GM23338 (cell line): Measurements from ENCODE around the gene WDR20. TPM values are rescaled to one million over a fixed set of nuclear protein-coding genes. Genes with fewer than 3 reads are reported as not detected.

Source experiments
- ATAC-seq: fragments of 200-7000 bp; cut with Tn5 transposase; 3 replicates; pipeline ENCODE4 v1.9.1; 2020
- DNase-seq: peaks from one replicate; pipeline ENCODE4 v3.0.0-alpha.2; 2015; ENCODE audit warnings: low spot score
- H2AFZ ChIP-seq: fragments of 200-600 bp; sonication (generic); 2 replicates; pipeline ENCODE4 v1.8.0; 2016; ENCODE audit warnings: antibody characterized with exemption, mild to moderate bottlenecking, moderate library complexity
- H3F3A ChIP-seq: fragments of 200-600 bp; sonication (generic); replicated peaks from 2 replicates; pipeline ENCODE4 v1.8.0; 2017; ENCODE audit warnings: antibody characterized with exemption, mixed run types, low read depth
- H3K27ac ChIP-seq: fragments of 200-600 bp; sonication (generic); 2 replicates; pipeline ENCODE4 v1.6.1; 2016; ENCODE audit warnings: low read depth
- H3K27me3 ChIP-seq: fragments of 200-600 bp; sonication (generic); 2 replicates; pipeline ENCODE4 v1.8.0; 2016; ENCODE audit warnings: mild to moderate bottlenecking, mixed run types, moderate library complexity; ENCODE audit not compliant: insufficient read depth
- H3K36me3 ChIP-seq: fragments of 200-600 bp; sonication (generic); 2 replicates; pipeline ENCODE4 v1.8.0; 2016; ENCODE audit warnings: mild to moderate bottlenecking; ENCODE audit not compliant: insufficient read depth
- H3K4me1 ChIP-seq: fragments of 200-600 bp; sonication (generic); 2 replicates; pipeline ENCODE4 v1.8.0; 2016; ENCODE audit warnings: mild to moderate bottlenecking, moderate library complexity; ENCODE audit not compliant: insufficient read depth
- H3K4me2 ChIP-seq: fragments of 200-600 bp; sonication (generic); 2 replicates; pipeline ENCODE4 v1.7.1; 2017; ENCODE audit warnings: mixed run types
- H3K4me3 ChIP-seq: fragments of 200-600 bp; sonication (generic); 2 replicates; pipeline ENCODE4 v1.6.1; 2016; ENCODE audit warnings: mixed run types
- H3K79me2 ChIP-seq: fragments of 200-600 bp; sonication (generic); replicated peaks from 2 replicates; pipeline ENCODE4 v1.8.0; 2017; ENCODE audit warnings: mild to moderate bottlenecking; ENCODE audit not compliant: insufficient read depth
- H3K9me2 ChIP-seq: fragments of 200-600 bp; sonication (generic); 2 replicates; pipeline ENCODE4 v1.8.0; 2017; ENCODE audit not compliant: insufficient read depth
- H4K20me1 ChIP-seq: fragments of 200-600 bp; sonication (generic); replicated peaks from 2 replicates; pipeline ENCODE4 v1.8.0; 2017; ENCODE audit warnings: mild to moderate bottlenecking; ENCODE audit not compliant: insufficient read depth
- H3K27ac Mint-ChIP-seq: 2 replicates; pipeline ENCODE4 v1.8.0; 2020; ENCODE audit warnings: inconsistent platforms, mild to moderate bottlenecking, moderate library complexity, mixed read lengths
- H3K27me3 Mint-ChIP-seq: 3 replicates; pipeline ENCODE4 v1.8.0; 2022; ENCODE audit warnings: low read depth, mild to moderate bottlenecking, moderate library complexity, mixed read lengths, inconsistent platforms; ENCODE audit not compliant: insufficient read depth, poor library complexity
- H3K36me3 Mint-ChIP-seq: 3 replicates; pipeline ENCODE4 v1.8.0; 2021; ENCODE audit warnings: low read depth, mild to moderate bottlenecking, inconsistent platforms, moderate library complexity, mixed read lengths
- H3K4me1 Mint-ChIP-seq: 3 replicates; pipeline ENCODE4 v1.8.0; 2020; ENCODE audit warnings: mild to moderate bottlenecking, inconsistent platforms, mixed read lengths
- H3K4me3 Mint-ChIP-seq: 3 replicates; pipeline ENCODE4 v1.8.0; 2021; ENCODE audit warnings: moderate library complexity, mild to moderate bottlenecking, inconsistent platforms, mixed read lengths
- H3K9me3 Mint-ChIP-seq: 3 replicates; pipeline ENCODE4 v1.8.0; 2020; ENCODE audit warnings: moderate library complexity, mild to moderate bottlenecking, inconsistent platforms, mixed read lengths
- CREB1 ChIP-seq: fragments of 250-450 bp; sonication (Bioruptor Pico); IDR thresholded peaks from 2 replicates; pipeline ENCODE4 v1.5.0; 2020; ENCODE audit warnings: low read depth, mild to moderate bottlenecking, moderate library complexity
- ETS1 ChIP-seq: IDR thresholded peaks from 2 replicates; pipeline ENCODE4 v1.6.1; 2016; ENCODE audit warnings: antibody characterized with exemption
- EZH2 ChIP-seq: fragments of 200-600 bp; sonication (generic); IDR thresholded peaks from one replicate; pipeline ENCODE4 v1.8.0; 2017; ENCODE audit warnings: antibody characterized with exemption, mild to moderate bottlenecking, low read depth; ENCODE audit not compliant: unreplicated experiment
- EZH2phosphoT487 ChIP-seq: fragments of 200-600 bp; sonication (generic); IDR thresholded peaks from one replicate; pipeline ENCODE4 v1.8.1; 2018; ENCODE audit warnings: antibody characterized with exemption; ENCODE audit not compliant: unreplicated experiment
- JUNB ChIP-seq: IDR thresholded peaks from one replicate; pipeline ENCODE4 v1.6.1; 2016; ENCODE audit warnings: antibody characterized with exemption; ENCODE audit not compliant: unreplicated experiment
- NANOG ChIP-seq: IDR thresholded peaks from 2 replicates; pipeline ENCODE4 v1.6.1; 2016; ENCODE audit warnings: antibody characterized with exemption, borderline replicate concordance
- POLR2AphosphoS5 ChIP-seq: IDR thresholded peaks from 2 replicates; pipeline ENCODE4 v1.6.1; 2016; ENCODE audit warnings: antibody characterized with exemption, low read depth
- REST ChIP-seq: IDR thresholded peaks from one replicate; pipeline ENCODE4 v1.6.1; 2018; ENCODE audit warnings: antibody characterized with exemption; ENCODE audit not compliant: unreplicated experiment
- STAT1 ChIP-seq: IDR thresholded peaks from one replicate; pipeline ENCODE4 v1.6.1; 2016; ENCODE audit warnings: antibody characterized with exemption; ENCODE audit not compliant: unreplicated experiment
- ZNF114 ChIP-seq: fragments of 250-450 bp; sonication (Bioruptor Pico); IDR thresholded peaks from 2 replicates; pipeline ENCODE4 v1.5.0; 2020; ENCODE audit warnings: mild to moderate bottlenecking, moderate library complexity
- ZNF331 ChIP-seq: fragments of 250-450 bp; sonication (Bioruptor Pico); IDR thresholded peaks from 2 replicates; pipeline ENCODE4 v1.5.0; 2020; ENCODE audit warnings: low read depth, mild to moderate bottlenecking, moderate library complexity
- polyA plus RNA-seq: library from polyadenylated mRNA; unstranded; fragments of >200 nt; fragmentation: Nextera tagmentation; extraction: Ambion mirVana; gene quantifications from 2 replicates; pipeline ENCODE4 v1.2.1, GENCODE V29; 2016
- total RNA-seq: library from RNA; depleted of rRNA; stranded (reverse); fragments of >200 nt; shearing (Covaris generic); gene quantifications from 2 replicates; pipeline ENCODE4 v1.2.3, GENCODE V29; 2014
- TF ChIP-seq, protein P1 (sequence below), 2 experiments: fragments of 200-600 bp in 1 of 2; sonication (generic) in 1 of 2; conservative IDR thresholded peaks; 2 replicates each; pipeline versions ENCODE4 v1.5.1 to v1.6.1; 2016 to 2017; ENCODE audit warnings: antibody characterized with exemption in 2 of 2, low read depth in 2 of 2, mild to moderate bottlenecking in 2 of 2, moderate library complexity in 1 of 2
- TF ChIP-seq, protein P2 (sequence below): fragments of 250-450 bp; sonication (Bioruptor Pico); IDR thresholded peaks from 2 replicates; pipeline ENCODE4 v1.5.0; 2020; ENCODE audit warnings: mild to moderate bottlenecking, moderate library complexity

The WDR20 gene
- total and polyA plus RNA-seq, 2 experiments from 2014 or later, result 17.9 to 21.0 TPM

- Histone ChIP-seq H3K79me2 (peaks cover 97% of the 10 kb centered on the region), H3K4me1 (peaks cover 25% of the 10 kb centered on the region), H3K4me2 (no peak overlapping the region), H3F3A (no peaks in the 10 kb centered on the region), H4K20me1 (peaks cover 11% of the 10 kb centered on the region), H3K36me3 (no peaks in the 10 kb centered on the region), H2AFZ (no peak overlapping the region), H3K27me3 (no peaks in the 10 kb centered on the region), H3K27ac (no peak overlapping the region), H3K4me3 (no peak overlapping the region), H3K9me2 (no peaks in the 10 kb centered on the region)
- peaks cover 43% of the 10 kb centered on the region for H3K4me1 Mint-ChIP-seq
- TF ChIP-seq JUNB, result no peak
- TF ChIP-seq CREB1 (CRISPR knock-in tag), result no peak
- no peak for TF ChIP-seq POLR2AphosphoS5
- no peak for TF ChIP-seq NANOG
- TF ChIP-seq REST, result no peak
- TF ChIP-seq, protein P1, sequence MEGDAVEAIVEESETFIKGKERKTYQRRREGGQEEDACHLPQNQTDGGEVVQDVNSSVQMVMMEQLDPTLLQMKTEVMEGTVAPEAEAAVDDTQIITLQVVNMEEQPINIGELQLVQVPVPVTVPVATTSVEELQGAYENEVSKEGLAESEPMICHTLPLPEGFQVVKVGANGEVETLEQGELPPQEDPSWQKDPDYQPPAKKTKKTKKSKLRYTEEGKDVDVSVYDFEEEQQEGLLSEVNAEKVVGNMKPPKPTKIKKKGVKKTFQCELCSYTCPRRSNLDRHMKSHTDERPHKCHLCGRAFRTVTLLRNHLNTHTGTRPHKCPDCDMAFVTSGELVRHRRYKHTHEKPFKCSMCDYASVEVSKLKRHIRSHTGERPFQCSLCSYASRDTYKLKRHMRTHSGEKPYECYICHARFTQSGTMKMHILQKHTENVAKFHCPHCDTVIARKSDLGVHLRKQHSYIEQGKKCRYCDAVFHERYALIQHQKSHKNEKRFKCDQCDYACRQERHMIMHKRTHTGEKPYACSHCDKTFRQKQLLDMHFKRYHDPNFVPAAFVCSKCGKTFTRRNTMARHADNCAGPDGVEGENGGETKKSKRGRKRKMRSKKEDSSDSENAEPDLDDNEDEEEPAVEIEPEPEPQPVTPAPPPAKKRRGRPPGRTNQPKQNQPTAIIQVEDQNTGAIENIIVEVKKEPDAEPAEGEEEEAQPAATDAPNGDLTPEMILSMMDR (conservative IDR thresholded peaks at IDR 0.05; ENCODE audit: low read depth in 2 of 2), result no peak
- TF ChIP-seq ZNF331, result no peak
- no peak for TF ChIP-seq EZH2phosphoT487
- TF ChIP-seq EZH2, result no peak
- TF ChIP-seq, protein P2, sequence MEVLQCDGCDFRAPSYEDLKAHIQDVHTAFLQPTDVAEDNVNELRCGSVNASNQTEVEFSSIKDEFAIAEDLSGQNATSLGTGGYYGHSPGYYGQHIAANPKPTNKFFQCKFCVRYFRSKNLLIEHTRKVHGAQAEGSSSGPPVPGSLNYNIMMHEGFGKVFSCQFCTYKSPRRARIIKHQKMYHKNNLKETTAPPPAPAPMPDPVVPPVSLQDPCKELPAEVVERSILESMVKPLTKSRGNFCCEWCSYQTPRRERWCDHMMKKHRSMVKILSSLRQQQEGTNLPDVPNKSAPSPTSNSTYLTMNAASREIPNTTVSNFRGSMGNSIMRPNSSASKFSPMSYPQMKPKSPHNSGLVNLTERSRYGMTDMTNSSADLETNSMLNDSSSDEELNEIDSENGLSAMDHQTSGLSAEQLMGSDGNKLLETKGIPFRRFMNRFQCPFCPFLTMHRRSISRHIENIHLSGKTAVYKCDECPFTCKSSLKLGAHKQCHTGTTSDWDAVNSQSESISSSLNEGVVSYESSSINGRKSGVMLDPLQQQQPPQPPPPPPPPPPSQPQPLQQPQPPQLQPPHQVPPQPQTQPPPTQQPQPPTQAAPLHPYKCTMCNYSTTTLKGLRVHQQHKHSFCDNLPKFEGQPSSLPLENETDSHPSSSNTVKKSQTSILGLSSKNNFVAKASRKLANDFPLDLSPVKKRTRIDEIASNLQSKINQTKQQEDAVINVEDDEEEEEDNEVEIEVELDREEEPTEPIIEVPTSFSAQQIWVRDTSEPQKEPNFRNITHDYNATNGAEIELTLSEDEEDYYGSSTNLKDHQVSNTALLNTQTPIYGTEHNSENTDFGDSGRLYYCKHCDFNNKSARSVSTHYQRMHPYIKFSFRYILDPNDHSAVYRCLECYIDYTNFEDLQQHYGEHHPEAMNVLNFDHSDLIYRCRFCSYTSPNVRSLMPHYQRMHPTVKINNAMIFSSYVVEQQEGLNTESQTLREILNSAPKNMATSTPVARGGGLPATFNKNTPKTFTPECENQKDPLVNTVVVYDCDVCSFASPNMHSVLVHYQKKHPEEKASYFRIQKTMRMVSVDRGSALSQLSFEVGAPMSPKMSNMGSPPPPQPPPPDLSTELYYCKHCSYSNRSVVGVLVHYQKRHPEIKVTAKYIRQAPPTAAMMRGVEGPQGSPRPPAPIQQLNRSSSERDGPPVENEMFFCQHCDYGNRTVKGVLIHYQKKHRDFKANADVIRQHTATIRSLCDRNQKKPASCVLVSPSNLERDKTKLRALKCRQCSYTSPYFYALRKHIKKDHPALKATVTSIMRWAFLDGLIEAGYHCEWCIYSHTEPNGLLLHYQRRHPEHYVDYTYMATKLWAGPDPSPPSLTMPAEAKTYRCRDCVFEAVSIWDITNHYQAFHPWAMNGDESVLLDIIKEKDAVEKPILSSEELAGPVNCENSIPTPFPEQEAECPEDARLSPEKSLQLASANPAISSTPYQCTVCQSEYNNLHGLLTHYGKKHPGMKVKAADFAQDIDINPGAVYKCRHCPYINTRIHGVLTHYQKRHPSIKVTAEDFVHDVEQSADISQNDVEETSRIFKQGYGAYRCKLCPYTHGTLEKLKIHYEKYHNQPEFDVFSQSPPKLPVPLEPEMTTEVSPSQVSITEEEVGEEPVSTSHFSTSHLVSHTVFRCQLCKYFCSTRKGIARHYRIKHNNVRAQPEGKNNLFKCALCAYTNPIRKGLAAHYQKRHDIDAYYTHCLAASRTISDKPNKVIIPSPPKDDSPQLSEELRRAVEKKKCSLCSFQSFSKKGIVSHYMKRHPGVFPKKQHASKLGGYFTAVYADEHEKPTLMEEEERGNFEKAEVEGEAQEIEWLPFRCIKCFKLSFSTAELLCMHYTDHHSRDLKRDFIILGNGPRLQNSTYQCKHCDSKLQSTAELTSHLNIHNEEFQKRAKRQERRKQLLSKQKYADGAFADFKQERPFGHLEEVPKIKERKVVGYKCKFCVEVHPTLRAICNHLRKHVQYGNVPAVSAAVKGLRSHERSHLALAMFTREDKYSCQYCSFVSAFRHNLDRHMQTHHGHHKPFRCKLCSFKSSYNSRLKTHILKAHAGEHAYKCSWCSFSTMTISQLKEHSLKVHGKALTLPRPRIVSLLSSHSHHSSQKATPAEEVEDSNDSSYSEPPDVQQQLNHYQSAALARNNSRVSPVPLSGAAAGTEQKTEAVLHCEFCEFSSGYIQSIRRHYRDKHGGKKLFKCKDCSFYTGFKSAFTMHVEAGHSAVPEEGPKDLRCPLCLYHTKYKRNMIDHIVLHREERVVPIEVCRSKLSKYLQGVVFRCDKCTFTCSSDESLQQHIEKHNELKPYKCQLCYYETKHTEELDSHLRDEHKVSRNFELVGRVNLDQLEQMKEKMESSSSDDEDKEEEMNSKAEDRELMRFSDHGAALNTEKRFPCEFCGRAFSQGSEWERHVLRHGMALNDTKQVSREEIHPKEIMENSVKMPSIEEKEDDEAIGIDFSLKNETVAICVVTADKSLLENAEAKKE (CRISPR knock-in tag), result no peak
- TF ChIP-seq STAT1, result no peak
- TF ChIP-seq ZNF114 (CRISPR knock-in tag), result no peak
- no peak for TF ChIP-seq ETS1
- H3K36me3 Mint-ChIP-seq, result no peaks in the 10 kb centered on the region
- no peak for ATAC-seq
- no peak overlapping the region for H3K4me3 Mint-ChIP-seq
- no peak for DNase-seq
- H3K9me3 Mint-ChIP-seq, result no peaks in the 10 kb centered on the region
- H3K27ac Mint-ChIP-seq, result peak overlapping the region; percentile 66
- peaks cover 6% of the 10 kb centered on the region for H3K27me3 Mint-ChIP-seq
Observed at GRCh38 chr14:102185360-102185759, 45.7 kb downstream of the WDR20 start.
